Astrocyte of the hippocampus (primary cell): ENCODE data around the gene ITCH.
A peak's percentile ranks its signal among the peaks of the same experiment; 100 is the strongest.
"Not testable (repeated sequence)": the region's sequence is repeated elsewhere in the genome, so short reads cannot be mapped to it uniquely, and the experiment has no call there.

Experiments
- DNase-seq: peaks from one replicate; pipeline ENCODE4 v3.0.0; 2011; ENCODE audit warnings: low read depth, low spot score

Gene ITCH

DNA sequence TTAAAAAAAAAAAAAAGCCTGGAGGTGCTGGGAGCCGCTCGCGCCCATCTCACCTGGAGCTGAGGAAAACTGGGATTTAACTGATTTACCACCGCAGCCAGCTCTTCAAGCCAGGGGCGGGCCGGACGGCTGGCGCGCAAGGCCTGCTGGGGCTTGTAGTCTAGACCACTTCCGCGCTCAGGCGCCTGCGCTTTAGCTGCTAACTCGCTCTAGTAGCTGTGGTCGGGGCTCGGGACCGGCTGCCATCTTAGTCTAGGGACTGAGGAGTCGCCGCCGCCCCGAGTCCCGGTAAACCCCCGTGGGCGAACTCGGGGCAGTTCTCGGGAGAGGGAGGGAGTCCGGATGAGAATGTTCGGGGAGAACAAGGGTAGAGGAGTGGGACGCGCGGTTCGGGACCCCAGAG is at the start of gene ITCH:
Gene ITCH (plus strand): TSS at position 212 of the 403 bp plus-strand sequence. CDS start 30,539 bp downstream, outside the sequence.
- DNase-seq: peak; percentile 98

GRCh38 chr20:34315236-34315635 is 47.8 kb upstream of the ITCH start:
- DNase-seq: no peak

- DNase-seq: no peak
These were observed 46.8 kb upstream of the ITCH start for GRCh38 chr20:34316196-34316814.

DNA sequence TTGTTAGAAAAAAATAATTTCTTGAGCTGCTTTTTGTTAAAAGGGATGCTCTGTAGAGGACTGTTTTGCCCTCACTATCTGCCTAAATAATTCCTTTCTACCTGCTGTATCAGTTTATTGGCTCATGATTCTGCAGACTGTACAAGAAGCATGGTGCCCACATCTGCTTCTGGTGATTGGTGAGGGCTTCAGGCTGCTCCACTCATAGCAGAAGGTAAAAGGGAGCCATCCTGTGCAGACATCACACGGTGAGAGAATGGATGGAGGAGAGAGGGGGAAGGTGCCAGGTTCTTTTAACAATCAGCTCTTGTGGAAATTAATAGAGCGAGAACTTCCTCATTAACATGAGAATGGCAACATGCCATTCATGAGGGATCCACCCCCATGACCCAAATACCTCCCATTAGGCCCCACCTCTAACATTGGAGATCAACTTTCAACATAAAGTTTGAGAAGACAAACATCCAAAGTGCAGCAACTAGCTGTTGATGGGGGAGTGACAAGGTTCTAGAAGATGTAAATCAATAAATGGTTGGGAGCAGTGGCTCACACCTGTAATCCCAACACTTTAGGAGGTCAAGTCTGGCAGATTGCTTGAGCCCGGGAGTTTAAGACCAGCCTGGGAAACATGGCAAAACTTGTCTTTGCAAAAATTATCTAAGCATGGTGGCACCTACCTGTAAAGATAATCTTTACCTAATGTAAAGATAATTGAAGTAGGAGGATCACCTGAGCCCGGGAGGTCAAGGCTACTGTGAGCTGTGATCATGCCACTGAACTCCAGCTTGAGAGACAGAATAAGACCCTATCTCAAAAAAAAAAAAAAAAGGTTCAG is 44.2 kb upstream of the ITCH start:
- no peak for DNase-seq

GRCh38 chr20:34320861-34321260 is 42.2 kb upstream of the ITCH start:
- DNase-seq: no peak

DNA sequence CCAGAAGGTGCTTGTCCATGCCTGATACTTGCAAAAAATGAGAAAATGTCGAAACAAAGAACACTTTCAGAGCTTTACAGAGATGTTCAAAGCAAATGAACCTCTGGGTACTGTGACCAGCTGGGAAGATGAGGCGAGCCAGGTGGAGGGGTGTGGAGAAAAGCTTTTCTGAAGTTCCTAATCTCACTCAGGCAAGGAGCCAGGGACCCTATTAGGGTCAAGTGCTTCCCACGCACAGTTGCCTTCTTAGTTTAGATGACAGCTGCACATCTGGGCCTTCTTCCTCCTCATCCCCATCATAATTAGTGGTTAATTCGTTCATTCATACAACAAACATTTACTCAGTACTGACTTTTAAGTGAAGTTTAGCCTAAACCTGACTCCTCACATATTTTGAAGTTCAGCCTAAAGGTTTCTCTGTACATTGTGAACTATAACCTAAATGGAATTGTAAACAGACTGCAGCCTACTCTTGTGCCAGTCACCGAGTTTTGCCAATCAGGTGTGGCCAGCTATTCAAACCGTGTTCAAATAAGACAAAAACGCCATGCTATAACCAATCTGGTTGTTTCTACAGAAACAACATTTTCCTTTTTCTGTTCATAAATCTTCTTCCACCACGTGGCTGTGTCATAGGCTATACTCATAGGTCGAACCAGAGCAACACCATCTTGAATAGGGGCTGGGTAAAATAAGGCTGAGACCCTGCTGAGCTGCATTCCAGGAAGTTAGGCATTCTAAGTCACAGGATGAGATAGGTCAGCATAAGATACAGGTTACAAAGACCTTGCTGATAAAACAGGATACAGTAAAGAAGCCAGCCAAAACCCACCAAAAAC is 40.6 kb upstream of the ITCH start:
- DNase-seq: no peak

GRCh38 chr20:34324541-34324940 is 38.5 kb upstream of the ITCH start:
- no peak for DNase-seq

DNA sequence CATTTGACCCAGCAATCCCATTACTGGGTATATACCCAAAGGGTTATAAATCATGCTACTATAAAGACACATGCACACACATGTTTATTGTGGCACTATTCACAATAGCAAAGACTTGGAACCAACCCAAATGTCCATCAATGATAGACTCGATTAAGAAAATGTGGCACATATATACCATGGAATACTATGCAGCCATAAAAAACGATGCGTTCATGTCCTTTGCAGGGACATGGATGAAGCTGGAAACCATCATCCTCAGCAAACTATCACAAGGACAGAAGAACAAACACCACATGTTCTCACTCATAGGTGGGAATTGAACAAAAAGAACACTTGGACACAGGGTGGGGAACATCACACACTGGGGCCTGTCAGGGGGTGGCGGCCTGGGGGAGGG is 34.9 kb upstream of the ITCH start:
- DNase-seq: not testable (repeated sequence)

DNA sequence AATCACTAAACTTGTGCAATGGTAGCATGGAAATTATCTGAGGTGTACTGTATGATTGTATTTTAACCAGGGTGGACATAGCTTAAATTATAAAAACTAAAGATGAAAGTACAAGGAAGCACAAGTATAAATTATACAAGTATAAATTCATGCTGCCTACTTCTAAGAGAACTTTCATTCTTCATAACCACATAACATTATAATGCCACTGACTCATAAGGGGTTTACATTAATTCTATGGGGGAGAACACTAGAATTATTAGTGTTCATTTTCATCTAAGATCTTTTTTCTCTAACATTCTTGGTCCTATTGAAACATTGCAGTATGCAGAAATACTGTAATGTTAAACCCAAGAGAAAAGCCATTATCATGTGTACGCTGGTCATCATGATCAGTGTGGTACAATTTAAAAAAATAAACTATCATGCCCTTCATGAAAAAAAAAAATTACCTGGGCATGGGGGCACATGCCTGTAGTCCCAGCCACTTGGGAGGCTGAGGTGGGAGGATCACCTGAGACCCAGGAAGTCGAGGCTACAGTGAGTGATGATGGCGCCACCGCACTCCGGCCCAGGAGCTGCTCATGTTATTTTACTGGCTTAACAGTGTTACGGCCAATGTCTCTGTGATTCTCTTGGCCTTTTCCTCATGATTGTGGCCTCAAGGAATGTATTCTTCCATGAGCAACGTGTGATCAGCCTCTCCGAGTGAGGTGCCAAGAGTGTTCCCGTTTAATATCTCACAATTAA is 34.0 kb upstream of the ITCH start:
- DNase-seq: peak; percentile 11

GRCh38 chr20:34330861-34331544 is 32.1 kb upstream of the ITCH start:
- DNase-seq: not testable (repeated sequence)

GRCh38 chr20:34331838-34332237 is 31.2 kb upstream of the ITCH start:
- no peak for DNase-seq

DNA sequence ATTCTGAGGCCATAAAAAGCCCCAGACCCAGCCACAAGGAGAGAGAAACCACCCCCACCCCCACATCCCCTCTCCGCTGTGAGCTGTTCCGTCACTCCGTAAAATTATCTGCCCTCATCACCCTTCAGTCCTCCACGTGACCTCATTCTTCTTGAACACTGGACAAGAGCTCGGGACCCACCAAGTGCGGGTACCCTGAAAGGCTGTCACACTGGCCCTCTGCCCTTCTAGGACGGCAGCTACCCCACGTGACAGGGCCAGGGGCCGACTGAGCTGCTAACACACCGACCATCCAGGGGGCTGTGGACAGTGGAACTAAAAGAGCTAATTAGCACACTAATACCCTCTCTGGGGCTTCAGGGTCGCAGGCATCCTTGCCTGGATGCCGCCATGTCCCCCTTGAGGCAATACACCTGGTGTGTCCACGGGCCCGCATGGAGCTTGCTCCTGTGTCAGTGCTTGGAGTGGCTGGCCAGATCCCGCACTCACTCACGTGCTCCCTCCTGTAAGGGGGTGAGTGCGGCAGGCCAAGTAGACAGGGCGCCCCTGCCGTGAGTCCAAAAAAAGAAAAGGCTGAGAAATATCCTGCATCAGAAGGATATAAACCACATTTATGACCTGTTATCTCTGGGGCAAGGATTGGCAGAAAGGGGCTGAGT is 30.7 kb upstream of the ITCH start:
- DNase-seq: no peak

DNA sequence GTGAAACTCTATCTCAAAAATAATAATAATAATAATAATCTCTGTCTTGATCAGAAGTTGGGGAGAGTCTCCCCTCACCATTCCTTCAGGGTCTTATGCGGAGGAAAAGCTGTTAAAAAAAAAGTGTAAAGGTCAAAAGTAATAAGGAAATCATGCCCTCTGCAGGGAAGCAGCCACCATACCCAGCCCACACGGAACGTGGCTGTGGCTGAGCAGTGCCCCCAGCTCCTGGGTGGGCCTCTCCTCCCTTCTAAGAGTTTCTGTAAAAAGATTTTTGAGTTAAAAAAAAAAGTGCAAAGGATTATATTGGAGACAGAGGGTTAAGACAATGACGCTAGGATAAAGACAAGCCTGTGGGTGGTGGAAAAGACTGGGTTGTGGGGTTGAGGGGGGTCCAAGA is 29.3 kb upstream of the ITCH start:
- DNase-seq: no peak

DNA sequence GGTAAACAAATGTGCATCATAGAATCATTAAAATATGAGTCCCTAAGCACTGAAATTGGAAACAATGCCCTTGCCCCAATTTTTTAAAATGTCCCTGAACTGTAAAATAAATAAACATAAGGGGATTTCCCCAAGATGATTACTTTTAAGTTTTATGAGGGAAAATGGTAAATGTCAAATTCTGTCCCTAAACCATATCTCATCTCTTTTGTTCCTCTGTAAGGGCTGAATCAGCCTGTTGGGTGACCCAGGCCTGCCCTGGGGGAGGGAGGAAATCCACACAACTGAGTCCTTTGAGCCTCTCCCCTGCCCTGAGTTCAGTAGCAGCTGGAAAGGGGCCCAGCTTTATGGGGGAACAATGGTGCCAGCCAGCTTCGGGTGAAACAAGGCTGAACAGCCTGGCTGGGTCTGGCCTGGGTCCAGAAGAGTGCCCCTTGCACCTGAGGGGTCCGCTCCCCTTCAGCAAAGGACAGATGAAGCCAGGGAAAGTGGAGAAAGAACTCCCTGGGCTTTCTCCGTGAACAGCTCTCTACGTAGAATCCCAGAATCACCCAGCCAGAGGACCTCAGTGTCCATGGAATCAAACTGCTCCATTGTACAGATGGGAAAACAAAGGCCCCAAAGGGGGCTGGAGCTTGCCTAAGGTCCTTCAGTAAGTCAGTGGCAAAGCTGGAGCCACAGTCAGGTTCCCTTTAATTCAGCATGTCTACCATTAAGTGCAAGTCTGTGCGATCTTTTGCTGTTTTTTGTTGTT is 28.2 kb upstream of the ITCH start:
- peak; percentile 32 for DNase-seq

DNA sequence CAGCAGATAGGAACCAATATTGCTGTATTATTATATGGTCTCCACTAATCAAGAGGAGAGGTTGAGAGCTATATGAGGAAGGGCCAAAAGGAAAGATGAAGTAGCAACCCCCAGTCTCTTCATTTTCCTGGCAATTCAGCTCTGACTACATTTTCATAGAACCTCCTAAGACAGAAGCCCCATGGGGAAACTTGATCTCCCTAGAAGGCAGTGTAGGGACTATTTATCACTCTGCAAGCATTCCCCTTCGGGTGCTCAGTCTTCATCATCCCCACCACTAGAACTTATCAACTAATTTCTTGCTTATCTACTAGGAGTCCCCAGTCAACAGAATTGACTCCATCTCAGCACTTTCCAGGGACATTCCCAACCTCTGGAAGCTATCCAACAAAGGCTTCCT is 25.5 kb upstream of the ITCH start:
- DNase-seq: no peak

- no peak for DNase-seq
These were observed 24.9 kb upstream of the ITCH start for GRCh38 chr20:34337982-34338726.

- not testable (repeated sequence) for DNase-seq
These were observed 22.3 kb upstream of the ITCH start for GRCh38 chr20:34340726-34341125.

DNA sequence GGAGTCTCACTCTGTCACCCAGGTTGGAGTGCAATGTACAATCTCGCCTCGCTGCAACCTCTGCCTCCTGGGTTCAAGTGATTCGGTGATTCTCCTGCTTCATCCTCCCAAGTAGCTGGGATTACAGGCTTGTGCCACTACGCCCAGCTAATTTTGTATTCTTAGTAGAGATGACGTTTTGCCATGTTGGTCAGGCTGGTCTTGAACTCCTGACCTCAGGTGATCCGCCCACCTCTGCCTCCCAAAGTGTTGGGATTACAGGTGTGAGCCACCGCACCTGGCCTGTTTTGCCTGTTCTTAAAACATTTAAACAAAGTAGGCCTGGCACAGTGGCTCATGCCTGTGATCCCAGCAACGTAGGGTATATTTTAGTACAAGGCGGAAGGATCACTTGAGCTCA is 21.9 kb upstream of the ITCH start:
- not testable (repeated sequence) for DNase-seq
